ENCODE measurements around the gene PGAM1. TPM values are rescaled to one million over a fixed set of nuclear protein-coding genes. Genes with fewer than 3 reads are reported as not detected.
A peak's percentile ranks its signal among the peaks of the same experiment; 100 is the strongest.

The PGAM1 gene
- total and polyA plus RNA-seq, 2 of the 4 experiments (the other 2 are of a cell fraction) = 686 to 841 TPM

DNA sequence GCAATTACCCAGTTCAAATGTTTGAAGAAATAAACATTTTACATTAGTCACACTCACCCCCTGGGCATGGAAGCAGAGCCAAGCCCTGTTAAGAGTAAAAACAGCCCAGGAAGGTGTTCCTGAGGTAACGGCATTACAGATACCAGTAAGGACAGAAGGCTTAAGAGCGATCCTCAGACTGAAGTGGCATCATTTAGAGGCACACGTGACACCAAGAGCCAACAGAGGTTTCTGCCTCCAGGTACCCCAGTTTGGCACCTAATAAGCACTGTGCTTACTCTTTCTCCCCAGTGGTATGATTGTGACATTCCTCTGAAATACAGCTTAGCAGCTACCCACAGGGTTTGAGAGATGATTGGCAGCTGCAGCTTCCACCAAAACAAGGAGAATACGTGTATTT, 55.1 kb downstream of the PGAM1 start:
- Histone ChIP-seq H3K23ac (ENCODE audit: low read depth, low read length) (0 out of 2 replicates have a peak overlapping the region, but pooled peaks have one; percentile 29), H2BK5ac (ENCODE audit: low read depth, low read length, poor library complexity, severe bottlenecking) (peak overlapping the region; percentile 46), H4K8ac (ENCODE audit: low read depth in 2 of 2, low read length in 2 of 2) (no peak overlapping the region), H2AK5ac (ENCODE audit: low read depth, low read length) (no peak overlapping the region), H2BK20ac (ENCODE audit: low read depth, low read length) (no peak overlapping the region), H4K5ac (ENCODE audit: low read depth, low read length) (no peak overlapping the region), H3K18ac (ENCODE audit: low read depth, low read length) (no peak overlapping the region), H2AK9ac (replicated peaks; ENCODE audit: low read depth, low read length, poor library complexity) (no peak overlapping the region), H3K27me3 (ENCODE audit: control insufficient read depth, insufficient read depth, low read length) (no peaks in the 10 kb centered on the region), H3K9me3 (ENCODE audit: control insufficient read depth, insufficient read depth, low read length) (no peaks in the 10 kb centered on the region), H3K4me1 (ENCODE audit: control insufficient read depth, insufficient read depth, low read length) (peaks cover 8% of the 10 kb centered on the region), H2BK120ac (ENCODE audit: low read depth, low read length) (no peak overlapping the region), H3K9ac (ENCODE audit: low read depth, low read length) (no peak overlapping the region), H3K14ac (replicated peaks; ENCODE audit: low read depth, low read length) (peak overlapping the region; percentile 42; the same call in 1 of the 2 replicates), H3K4ac (ENCODE audit: low read depth, low read length) (no peak overlapping the region; the same call in 1 of the 2 replicates), H2BK15ac (ENCODE audit: low read depth, low read length) (no peak overlapping the region), H4K20me1 (ENCODE audit: insufficient read depth, low read length) (peaks cover 28% of the 10 kb centered on the region), H3K56ac (ENCODE audit: extremely low read depth, insufficient read depth, low read length) (no peak overlapping the region), H3K4me2 (ENCODE audit: low read depth, low read length) (no peak overlapping the region), H3K4me3 (ENCODE audit: insufficient read depth, low read depth, low read length) (no peak overlapping the region), H3K9me1 (ENCODE audit: insufficient read depth, low read length) (peaks cover 18% of the 10 kb centered on the region), H4K91ac (ENCODE audit: insufficient read depth, low read depth, low read length) (no peak overlapping the region), H3K36me3 (ENCODE audit: control insufficient read depth, insufficient read depth, low read length) (peaks cover 37% of the 10 kb centered on the region), H2AFZ (replicated peaks; ENCODE audit: low read length, poor library complexity) (no peak overlapping the region), H3K27ac (ENCODE audit: insufficient read depth, low read length) (no peak overlapping the region), H3K79me1 (ENCODE audit: low read depth in 1 of 2, low read length in 2 of 2) (peaks cover 30 to 76% of the 10 kb centered on the region in 2 experiments)
- intact Hi-C loops (cut with micrococcal nuclease) = no loop called here
- peak; percentile 35 for ATAC-seq (ENCODE audit: low read depth)
- no TSS peak for BruUV-seq (replicated peaks)
- TF ChIP-seq MAZ (IDR thresholded peaks at IDR 0.05; ENCODE audit: borderline replicate concordance, low read depth, low read length) (no peak), FOS (IDR thresholded peaks at IDR 0.05; ENCODE audit: low read depth, low read length) (no peak), RCOR1 (IDR thresholded peaks at IDR 0.05; ENCODE audit: insufficient replicate concordance, low read length) (no peak), CEBPB (IDR thresholded peaks at IDR 0.05; ENCODE audit: low read depth, low read length) (no peak), CHD1 (IDR thresholded peaks at IDR 0.05; ENCODE audit: low read depth, low read length) (no peak), MAFK (IDR thresholded peaks at IDR 0.05; ENCODE audit: low read depth, low read length) (no peak), BHLHE40 (IDR thresholded peaks at IDR 0.05; ENCODE audit: low read depth, low read length) (no peak), MXI1 (IDR thresholded peaks at IDR 0.05; ENCODE audit: borderline replicate concordance, low read depth, low read length) (no peak), RFX5 (IDR thresholded peaks at IDR 0.05; ENCODE audit: low read depth, low read length) (no peak), SMC3 (IDR thresholded peaks at IDR 0.05; ENCODE audit: low read depth, low read length) (no peak), RAD21 (IDR thresholded peaks at IDR 0.05; ENCODE audit: low read length) (no peak), NFE2L2 (IDR thresholded peaks at IDR 0.05; ENCODE audit: low read depth, low read length) (no peak), POLR2A (IDR thresholded peaks at IDR 0.05; ENCODE audit: low read depth, low read length) (no peak)
- TF ChIP-seq, protein P1, sequence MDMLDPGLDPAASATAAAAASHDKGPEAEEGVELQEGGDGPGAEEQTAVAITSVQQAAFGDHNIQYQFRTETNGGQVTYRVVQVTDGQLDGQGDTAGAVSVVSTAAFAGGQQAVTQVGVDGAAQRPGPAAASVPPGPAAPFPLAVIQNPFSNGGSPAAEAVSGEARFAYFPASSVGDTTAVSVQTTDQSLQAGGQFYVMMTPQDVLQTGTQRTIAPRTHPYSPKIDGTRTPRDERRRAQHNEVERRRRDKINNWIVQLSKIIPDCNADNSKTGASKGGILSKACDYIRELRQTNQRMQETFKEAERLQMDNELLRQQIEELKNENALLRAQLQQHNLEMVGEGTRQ (IDR thresholded peaks at IDR 0.05; ENCODE audit: low read depth, low read length) = no peak
- TF ChIP-seq, protein P2, sequence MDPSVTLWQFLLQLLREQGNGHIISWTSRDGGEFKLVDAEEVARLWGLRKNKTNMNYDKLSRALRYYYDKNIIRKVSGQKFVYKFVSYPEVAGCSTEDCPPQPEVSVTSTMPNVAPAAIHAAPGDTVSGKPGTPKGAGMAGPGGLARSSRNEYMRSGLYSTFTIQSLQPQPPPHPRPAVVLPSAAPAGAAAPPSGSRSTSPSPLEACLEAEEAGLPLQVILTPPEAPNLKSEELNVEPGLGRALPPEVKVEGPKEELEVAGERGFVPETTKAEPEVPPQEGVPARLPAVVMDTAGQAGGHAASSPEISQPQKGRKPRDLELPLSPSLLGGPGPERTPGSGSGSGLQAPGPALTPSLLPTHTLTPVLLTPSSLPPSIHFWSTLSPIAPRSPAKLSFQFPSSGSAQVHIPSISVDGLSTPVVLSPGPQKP (IDR thresholded peaks at IDR 0.05; ENCODE audit: borderline replicate concordance, low read depth, low read length) = no peak
- TF ChIP-seq, protein P3, sequence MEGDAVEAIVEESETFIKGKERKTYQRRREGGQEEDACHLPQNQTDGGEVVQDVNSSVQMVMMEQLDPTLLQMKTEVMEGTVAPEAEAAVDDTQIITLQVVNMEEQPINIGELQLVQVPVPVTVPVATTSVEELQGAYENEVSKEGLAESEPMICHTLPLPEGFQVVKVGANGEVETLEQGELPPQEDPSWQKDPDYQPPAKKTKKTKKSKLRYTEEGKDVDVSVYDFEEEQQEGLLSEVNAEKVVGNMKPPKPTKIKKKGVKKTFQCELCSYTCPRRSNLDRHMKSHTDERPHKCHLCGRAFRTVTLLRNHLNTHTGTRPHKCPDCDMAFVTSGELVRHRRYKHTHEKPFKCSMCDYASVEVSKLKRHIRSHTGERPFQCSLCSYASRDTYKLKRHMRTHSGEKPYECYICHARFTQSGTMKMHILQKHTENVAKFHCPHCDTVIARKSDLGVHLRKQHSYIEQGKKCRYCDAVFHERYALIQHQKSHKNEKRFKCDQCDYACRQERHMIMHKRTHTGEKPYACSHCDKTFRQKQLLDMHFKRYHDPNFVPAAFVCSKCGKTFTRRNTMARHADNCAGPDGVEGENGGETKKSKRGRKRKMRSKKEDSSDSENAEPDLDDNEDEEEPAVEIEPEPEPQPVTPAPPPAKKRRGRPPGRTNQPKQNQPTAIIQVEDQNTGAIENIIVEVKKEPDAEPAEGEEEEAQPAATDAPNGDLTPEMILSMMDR (conservative IDR thresholded peaks at IDR 0.05; ENCODE audit: low read depth, low read length) = no peak
- 94% methylated on average over 2 of the region's 4 CpGs; no CpG with 5 or more reads in 1 of the 2 experiments for WGBS, 2 experiments (ENCODE audit: extremely low coverage in 2 of 2, insufficient read length in 1 of 2)
- ChIA-PET POLR2A (ENCODE audit: unreplicated experiment) (no interaction called here), CTCF (interaction anchor here (0.8 kb wide), 1 partner anchor 11 kb away, joined by 3 read pairs; no protein-coding TSS in a partner anchor)
- in situ Hi-C loops (cut with MboI; ENCODE audit: low sequenced_read_pairs) = no loop called here
- dilution Hi-C loops (cut with HindIII; ENCODE audit: low sequenced_read_pairs, unreplicated experiment) = no loop called here
- DNase-seq = peak; percentile 21
